ENCODE data around the gene CXorf51A.
"Not testable (repeated sequence)": the region's sequence is repeated elsewhere in the genome, so short reads cannot be mapped to it uniquely, and the experiment has no call there.

CXorf51A gene

GRCh38 chrX:146814644-146815043 is at the start of gene CXorf51A:
Gene CXorf51A (minus strand): TSS chrX:146814744. CDS start chrX:146814723, 21 bp downstream.
- DNase-seq (ENCODE audit: low read depth, low spot score) = not testable (repeated sequence)

GRCh38 chrX:146863566-146863965 is 49.0 kb upstream of the CXorf51A start:
- DNase-seq (ENCODE audit: low read depth, low spot score) = no peak

GRCh38 chrX:146854281-146854680 is 39.7 kb upstream of the CXorf51A start:
- DNase-seq (ENCODE audit: low read depth, low spot score) = no peak

- no peak for DNase-seq (ENCODE audit: low read depth, low spot score)
These were observed 17.4 kb upstream of the CXorf51A start for GRCh38 chrX:146831994-146832393.

- DNase-seq (ENCODE audit: low read depth, low spot score) = not testable (repeated sequence)
These were observed 5.1 kb downstream of the CXorf51A start, which contains the start of gene CXorf51B for GRCh38 chrX:146809471-146809870. Gene CXorf51B (plus strand): TSS chrX:146809771. CDS start chrX:146809792, 21 bp downstream.

Measured in ELF-1 (cell line).